ENCODE measurements around the gene CYB5R4.

- TF ChIP-seq FOSL1 (IDR thresholded peaks at IDR 0.05; ENCODE audit: low read depth) (no peak), CTCF (IDR thresholded peaks at IDR 0.05 in 2 of 3, conservative IDR thresholded peaks at IDR 0.05 in 1 of 3; ENCODE audit: borderline replicate concordance in 1 of 3, insufficient read depth in 1 of 3, low read depth in 2 of 3, low read length in 2 of 3) (peak in 2 of 3 experiments; percentile 48 to 55; a peak in 4 of 6 replicates), EZH2 (IDR thresholded peaks at IDR 0.05) (no peak), ZNF274 (IDR thresholded peaks at IDR 0.05; ENCODE audit: low read depth, low read length) (no peak), SP1 (IDR thresholded peaks at IDR 0.05; ENCODE audit: low read depth) (peak; percentile 47), RAD21 (IDR thresholded peaks at IDR 0.05; ENCODE audit: low read depth) (no peak), SRF (IDR thresholded peaks at IDR 0.05; ENCODE audit: low read depth) (no peak), EZH2phosphoT487 (IDR thresholded peaks at IDR 0.05; ENCODE audit: borderline replicate concordance) (no peak), POLR2AphosphoS5 (IDR thresholded peaks at IDR 0.05; ENCODE audit: low read depth, low read length) (peak; percentile 97), SIN3A (IDR thresholded peaks at IDR 0.05; ENCODE audit: low read depth) (peak; percentile 99), ZBTB33 (IDR thresholded peaks at IDR 0.05; ENCODE audit: extremely low read depth, insufficient replicate concordance, low read length) (no peak), ELF1 (IDR thresholded peaks at IDR 0.05; ENCODE audit: borderline replicate concordance, low read depth) (peak; percentile 98)
Measured at GRCh38 chr6:83859410-83860358, at the start of gene CYB5R4.

Data from HCT116 (cell line).